ENCODE data around the gene ZNF784. TPM values are rescaled to one million over a fixed set of nuclear protein-coding genes. Genes with fewer than 3 reads are reported as not detected.

ZNF784 gene, protein sequence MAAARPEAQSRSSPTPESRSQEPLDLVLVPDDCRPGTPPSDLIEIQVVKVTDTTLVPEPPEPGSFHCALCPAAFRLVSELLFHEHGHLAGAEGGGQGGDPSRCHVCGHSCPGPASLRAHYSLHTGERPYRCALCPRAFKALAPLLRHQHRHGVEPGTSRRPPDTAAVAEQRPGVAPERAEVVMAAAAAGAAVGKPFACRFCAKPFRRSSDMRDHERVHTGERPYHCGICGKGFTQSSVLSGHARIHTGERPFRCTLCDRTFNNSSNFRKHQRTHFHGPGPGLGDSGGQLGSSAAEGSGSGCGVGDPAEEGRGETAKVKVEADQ
- 3.6 and 5.3 TPM in 2 replicates for total RNA-seq (2013; cell fraction: nucleolus; rRNA removed)
- total RNA-seq (2014; rRNA removed) (2.8 and 3.5 TPM in 2 replicates), total RNA-seq (2014; rRNA removed; fragmentation: Illumina TruSeq; extraction: Trizol) (1.8 and 2.2 TPM in 2 replicates), total RNA-seq (2021) (5.2 and 5.3 TPM in 2 replicates), polyA plus RNA-seq (2011; rRNA removed) (0.68 and 1.2 TPM in 2 replicates), polyA plus RNA-seq (2014; fragmentation: Illumina TruSeq; extraction: Trizol) (2.8 and 3.1 TPM in 2 replicates), polyA plus RNA-seq (2014; fragmentation: Nextera tagmentation; extraction: Ambion mirVana) (under 1 TPM; 0.10 to 0.97 TPM), polyA plus RNA-seq (2014; rRNA removed) (3.5 and 4.4 TPM in 2 replicates), polyA plus RNA-seq (2016; fragmentation: Nextera tagmentation; extraction: Ambion mirVana) (1 to 10 TPM; 1.1 to 1.4 TPM), polyA minus RNA-seq (2011; rRNA and poly(A)+ RNA removed) (1.0 and 1.4 TPM in 2 replicates), Bru-seq, nascent RNA (percentile 57 among the genes with signal in this experiment), BruChase-seq, experiment 1, labeled RNA remaining after a 6-hour chase (percentile 46 among the genes with signal in this experiment), BruChase-seq, experiment 2, labeled RNA remaining after a 2-hour chase (percentile 48 among the genes with signal in this experiment)
- polyA plus RNA-seq (2011; ENCODE audit: low read depth), result 3.2 TPM
- polyA plus RNA-seq (2011; cell fraction: cytosol; rRNA removed), result 1.2 and 1.4 TPM in 2 replicates
- polyA plus RNA-seq (2011; cell fraction: nucleus; rRNA removed), result 7.1 and 7.5 TPM in 2 replicates
- polyA plus RNA-seq (2012), result 4.8 and 6.3 TPM in 2 replicates
- 0.80 and 1.1 TPM in 2 replicates for polyA minus RNA-seq (2011; cell fraction: cytosol; rRNA and poly(A)+ RNA removed)
- polyA minus RNA-seq (2011; cell fraction: nucleus; rRNA and poly(A)+ RNA removed), result 1.1 and 1.9 TPM in 2 replicates
- long read RNA-seq, experiment 1, result 0 reads
- long read RNA-seq, experiment 2, result 0 reads

DNA sequence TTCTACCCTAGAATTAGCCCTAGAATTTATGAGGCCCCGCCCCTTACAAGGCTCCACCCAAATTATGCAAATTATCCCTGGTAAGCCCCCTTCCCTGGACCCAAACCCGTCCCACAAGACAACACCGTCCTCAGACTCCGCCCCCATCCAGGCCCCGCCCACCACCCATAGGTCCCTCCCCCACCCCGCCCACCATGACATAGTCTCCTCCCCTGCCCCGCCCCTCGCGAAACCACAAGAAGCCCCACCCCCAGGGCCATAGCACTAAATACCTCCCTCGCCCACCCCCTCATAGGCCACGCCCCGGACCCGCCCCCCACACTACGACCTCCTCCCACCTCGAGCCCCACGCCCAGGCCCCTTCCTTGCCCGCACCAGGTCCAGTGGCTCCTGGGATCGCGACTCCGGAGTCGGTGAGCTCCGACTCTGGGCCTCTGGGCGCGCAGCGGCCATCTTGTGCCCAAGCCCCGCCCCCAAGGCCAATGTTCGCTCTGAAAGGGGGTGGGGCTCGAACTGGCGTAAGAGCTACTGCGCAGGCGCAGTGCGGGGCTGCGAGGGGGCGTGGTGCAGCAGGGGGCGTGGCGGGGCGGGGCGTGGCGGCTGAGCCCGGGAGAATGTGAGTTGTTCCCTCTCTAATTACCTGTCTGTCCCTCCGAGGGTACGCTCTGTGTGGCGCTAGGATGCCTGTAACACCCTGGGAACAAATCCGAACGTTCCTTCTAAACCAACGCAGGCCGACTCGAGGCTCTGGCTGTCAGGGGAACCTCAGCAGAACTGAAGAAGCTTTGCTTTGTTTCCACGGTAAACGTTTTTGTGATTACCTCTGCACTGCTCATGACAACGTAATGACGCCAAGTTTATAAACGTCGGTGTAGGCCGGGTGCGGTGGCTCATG lies at the start of gene ZNF784:
Gene ZNF784 (minus strand): TSS at position 458 of the 895 bp plus-strand sequence. CDS start 5 bp downstream, at position 453.
- H3K27me3 ChIP-seq (replicated peaks in 1 of 2; ENCODE audit: control insufficient read depth in 2 of 2, insufficient read depth in 2 of 2, low read length in 1 of 2), result no peaks in the 10 kb centered on the region
- no peaks in the 10 kb centered on the region for H3K79me2 ChIP-seq (ENCODE audit: control insufficient read depth, insufficient read depth, low read length)
- H3K4me1 ChIP-seq (ENCODE audit: control insufficient read depth, insufficient read depth, low read length), result peaks cover 9% of the 10 kb centered on the region; the same call in 1 of the 2 replicates
- intact Hi-C loops (cut with micrococcal nuclease; ENCODE audit: unreplicated experiment) (loop anchor here (1.0 kb wide), 1 partner anchor 216 kb away; no protein-coding TSS in a partner anchor), in situ Hi-C loops (cut with MboI) (loop anchor here (5.0 kb wide), 1 partner anchor 482 kb away; no protein-coding TSS in a partner anchor)
- H3K4me3 ChIP-seq, result peak within 1 kb of the TSS; percentile 72; the same call in 1 of the 2 replicates
- H3K9me3 ChIP-seq (replicated peaks; ENCODE audit: control insufficient read depth, insufficient read depth, low read length), result no peaks in the 10 kb centered on the region; the same call in 2 of the 3 replicates
- H4K20me1 ChIP-seq (ENCODE audit: control insufficient read depth, insufficient read depth), result no peaks in the 10 kb centered on the region
- SMC1A ChIA-PET (ENCODE audit: uncharacterized antibody, unreplicated experiment), result interaction anchor here (0.7 to 2.0 kb wide), 6 partner anchors 18 to 157 kb away, joined by 3 to 8 read pairs (median 4); partner anchors contain the start of genes U2AF2 and ZNF865
- CTCF ChIA-PET, result interaction anchor here (0.6 to 7.9 kb wide), 9 partner anchors 9 to 1052 kb away, joined by 3 to 76 read pairs (median 7); partner anchors contain the start of gene ZNF865
- H3K4me2 ChIP-seq (ENCODE audit: control insufficient read depth, insufficient read depth), result peak within 1 kb of the TSS; percentile 94
- 0 out of 2 replicates have a peak within 1 kb of the TSS, but pooled peaks have one; percentile 51 for H3K9ac ChIP-seq (ENCODE audit: control insufficient read depth, insufficient read depth, low read length)
- POLR2A ChIA-PET, result interaction anchor here (0.6 to 2.8 kb wide), 18 partner anchors 9 to 365 kb away, joined by 3 to 21 read pairs (median 4); partner anchors contain the start of genes CCDC106, FIZ1, KMT5C and U2AF2
- BruUV-seq (replicated peaks), result no TSS peak
- RAD21 ChIA-PET (ENCODE audit: unreplicated experiment), result interaction anchor here (0.7 to 2.9 kb wide), 8 partner anchors 9 to 308 kb away, joined by 3 to 29 read pairs (median 4); partner anchors contain the start of genes FIZ1, KMT5C, NLRP13 and ZNF524
- WGBS (ENCODE audit: insufficient coverage, insufficient replicate concordance, low lambda C conversion rate, missing lambda C conversion rate), result 2% methylated on average over 46 of the region's 56 CpGs
- ATAC-seq, result peak; percentile 86
- peak within 1 kb of the TSS; percentile 66 for H3K27ac ChIP-seq (ENCODE audit: control insufficient read depth, insufficient read depth)
- peak within 1 kb of the TSS; percentile 84 for H2AFZ ChIP-seq (ENCODE audit: control insufficient read depth, low read depth, low read length)
- H3K36me3 ChIP-seq (ENCODE audit: control insufficient read depth in 2 of 2, insufficient read depth in 2 of 2, low read length in 1 of 2), result no peaks in the 10 kb centered on the region
- no peak for DNase-seq (ENCODE audit: low read depth, low spot score)
- peak; percentile 81 for FAIRE-seq
- TF ChIP-seq WRNIP1 (IDR thresholded peaks at IDR 0.05; ENCODE audit: borderline replicate concordance, low read depth, low read length), result no peak
- TF ChIP-seq, protein P1, sequence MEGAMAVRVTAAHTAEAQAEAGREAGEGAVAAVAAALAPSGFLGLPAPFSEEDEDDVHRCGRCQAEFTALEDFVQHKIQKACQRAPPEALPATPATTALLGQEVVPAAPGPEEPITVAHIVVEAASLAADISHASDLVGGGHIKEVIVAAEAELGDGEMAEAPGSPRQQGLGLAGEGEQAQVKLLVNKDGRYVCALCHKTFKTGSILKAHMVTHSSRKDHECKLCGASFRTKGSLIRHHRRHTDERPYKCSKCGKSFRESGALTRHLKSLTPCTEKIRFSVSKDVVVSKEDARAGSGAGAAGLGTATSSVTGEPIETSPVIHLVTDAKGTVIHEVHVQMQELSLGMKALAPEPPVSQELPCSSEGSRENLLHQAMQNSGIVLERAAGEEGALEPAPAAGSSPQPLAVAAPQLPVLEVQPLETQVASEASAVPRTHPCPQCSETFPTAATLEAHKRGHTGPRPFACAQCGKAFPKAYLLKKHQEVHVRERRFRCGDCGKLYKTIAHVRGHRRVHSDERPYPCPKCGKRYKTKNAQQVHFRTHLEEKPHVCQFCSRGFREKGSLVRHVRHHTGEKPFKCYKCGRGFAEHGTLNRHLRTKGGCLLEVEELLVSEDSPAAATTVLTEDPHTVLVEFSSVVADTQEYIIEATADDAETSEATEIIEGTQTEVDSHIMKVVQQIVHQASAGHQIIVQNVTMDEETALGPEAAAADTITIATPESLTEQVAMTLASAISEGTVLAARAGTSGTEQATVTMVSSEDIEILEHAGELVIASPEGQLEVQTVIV (IDR thresholded peaks at IDR 0.05; ENCODE audit: borderline replicate concordance, partially characterized antibody), result no peak
- TF ChIP-seq NRF1 (conservative IDR thresholded peaks at IDR 0.05; ENCODE audit: low read depth, low read length), result peak; percentile 25; the same call in 1 of the 2 replicates
- TF ChIP-seq, protein P2, sequence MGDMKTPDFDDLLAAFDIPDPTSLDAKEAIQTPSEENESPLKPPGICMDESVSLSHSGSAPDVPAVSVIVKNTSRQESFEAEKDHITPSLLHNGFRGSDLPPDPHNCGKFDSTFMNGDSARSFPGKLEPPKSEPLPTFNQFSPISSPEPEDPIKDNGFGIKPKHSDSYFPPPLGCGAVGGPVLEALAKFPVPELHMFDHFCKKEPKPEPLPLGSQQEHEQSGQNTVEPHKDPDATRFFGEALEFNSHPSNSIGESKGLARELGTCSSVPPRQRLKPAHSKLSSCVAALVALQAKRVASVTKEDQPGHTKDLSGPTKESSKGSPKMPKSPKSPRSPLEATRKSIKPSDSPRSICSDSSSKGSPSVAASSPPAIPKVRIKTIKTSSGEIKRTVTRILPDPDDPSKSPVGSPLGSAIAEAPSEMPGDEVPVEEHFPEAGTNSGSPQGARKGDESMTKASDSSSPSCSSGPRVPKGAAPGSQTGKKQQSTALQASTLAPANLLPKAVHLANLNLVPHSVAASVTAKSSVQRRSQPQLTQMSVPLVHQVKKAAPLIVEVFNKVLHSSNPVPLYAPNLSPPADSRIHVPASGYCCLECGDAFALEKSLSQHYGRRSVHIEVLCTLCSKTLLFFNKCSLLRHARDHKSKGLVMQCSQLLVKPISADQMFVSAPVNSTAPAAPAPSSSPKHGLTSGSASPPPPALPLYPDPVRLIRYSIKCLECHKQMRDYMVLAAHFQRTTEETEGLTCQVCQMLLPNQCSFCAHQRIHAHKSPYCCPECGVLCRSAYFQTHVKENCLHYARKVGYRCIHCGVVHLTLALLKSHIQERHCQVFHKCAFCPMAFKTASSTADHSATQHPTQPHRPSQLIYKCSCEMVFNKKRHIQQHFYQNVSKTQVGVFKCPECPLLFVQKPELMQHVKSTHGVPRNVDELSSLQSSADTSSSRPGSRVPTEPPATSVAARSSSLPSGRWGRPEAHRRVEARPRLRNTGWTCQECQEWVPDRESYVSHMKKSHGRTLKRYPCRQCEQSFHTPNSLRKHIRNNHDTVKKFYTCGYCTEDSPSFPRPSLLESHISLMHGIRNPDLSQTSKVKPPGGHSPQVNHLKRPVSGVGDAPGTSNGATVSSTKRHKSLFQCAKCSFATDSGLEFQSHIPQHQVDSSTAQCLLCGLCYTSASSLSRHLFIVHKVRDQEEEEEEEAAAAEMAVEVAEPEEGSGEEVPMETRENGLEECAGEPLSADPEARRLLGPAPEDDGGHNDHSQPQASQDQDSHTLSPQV (IDR thresholded peaks at IDR 0.05), result no peak
- peak; percentile 82; the same call in 1 of the 3 replicates for TF ChIP-seq POU2F2 (IDR thresholded peaks at IDR 0.05; ENCODE audit: borderline replicate concordance, low read depth, low read length)
- TF ChIP-seq, protein P3, sequence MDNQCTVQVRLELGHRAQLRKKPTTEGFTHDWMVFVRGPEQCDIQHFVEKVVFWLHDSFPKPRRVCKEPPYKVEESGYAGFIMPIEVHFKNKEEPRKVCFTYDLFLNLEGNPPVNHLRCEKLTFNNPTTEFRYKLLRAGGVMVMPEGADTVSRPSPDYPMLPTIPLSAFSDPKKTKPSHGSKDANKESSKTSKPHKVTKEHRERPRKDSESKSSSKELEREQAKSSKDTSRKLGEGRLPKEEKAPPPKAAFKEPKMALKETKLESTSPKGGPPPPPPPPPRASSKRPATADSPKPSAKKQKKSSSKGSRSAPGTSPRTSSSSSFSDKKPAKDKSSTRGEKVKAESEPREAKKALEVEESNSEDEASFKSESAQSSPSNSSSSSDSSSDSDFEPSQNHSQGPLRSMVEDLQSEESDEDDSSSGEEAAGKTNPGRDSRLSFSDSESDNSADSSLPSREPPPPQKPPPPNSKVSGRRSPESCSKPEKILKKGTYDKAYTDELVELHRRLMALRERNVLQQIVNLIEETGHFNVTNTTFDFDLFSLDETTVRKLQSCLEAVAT (IDR thresholded peaks at IDR 0.05), result no peak
